Measurements from ENCODE around the gene SFMBT2. TPM values are rescaled to one million over a fixed set of nuclear protein-coding genes. Genes with fewer than 3 reads are reported as not detected.

Gene SFMBT2
- total RNA-seq, 1 donor from 2014 or later, result 18.7 TPM

- CTCF ChIA-PET, result no interaction called here
- no peak overlapping the region for H3K4me3 Mint-ChIP-seq
- H3K4me1 Mint-ChIP-seq, result peaks cover 18% of the 10 kb centered on the region
- POLR2A ChIA-PET, result no interaction called here
- peaks cover under 1% of the 10 kb centered on the region for H3K9me3 Mint-ChIP-seq
- H3K36me3 Mint-ChIP-seq (ENCODE audit: low read depth), result peaks cover 48% of the 10 kb centered on the region
- H3K27me3 Mint-ChIP-seq, result no peaks in the 10 kb centered on the region
- DNase-seq, result peak; percentile 16
- intact Hi-C loops (cut with micrococcal nuclease), result no loop called here
- TF ChIP-seq CTCF (IDR thresholded peaks at IDR 0.05), result no peak
- ATAC-seq (ENCODE audit: low read depth), result peak; percentile 75
- H3K27ac Mint-ChIP-seq, result no peak overlapping the region
These were observed 32.0 kb downstream of the SFMBT2 start for GRCh38 chr10:7378602-7379403.

GRCh38 chr10:7377614-7378248 is 33.1 kb downstream of the SFMBT2 start:
- Mint-ChIP-seq H3K36me3 (ENCODE audit: low read depth) (peaks cover 59% of the 10 kb centered on the region), H3K27ac (no peak overlapping the region), H3K27me3 (no peaks in the 10 kb centered on the region), H3K4me3 (no peak overlapping the region), H3K9me3 (peaks cover 9% of the 10 kb centered on the region), H3K4me1 (peaks cover 23% of the 10 kb centered on the region)
- ATAC-seq (ENCODE audit: low read depth) (no peak), DNase-seq (no peak)
- no peak for TF ChIP-seq CTCF (IDR thresholded peaks at IDR 0.05)
- intact Hi-C loops (cut with micrococcal nuclease), result no loop called here
- POLR2A ChIA-PET, result no interaction called here
- CTCF ChIA-PET, result no interaction called here

DNA sequence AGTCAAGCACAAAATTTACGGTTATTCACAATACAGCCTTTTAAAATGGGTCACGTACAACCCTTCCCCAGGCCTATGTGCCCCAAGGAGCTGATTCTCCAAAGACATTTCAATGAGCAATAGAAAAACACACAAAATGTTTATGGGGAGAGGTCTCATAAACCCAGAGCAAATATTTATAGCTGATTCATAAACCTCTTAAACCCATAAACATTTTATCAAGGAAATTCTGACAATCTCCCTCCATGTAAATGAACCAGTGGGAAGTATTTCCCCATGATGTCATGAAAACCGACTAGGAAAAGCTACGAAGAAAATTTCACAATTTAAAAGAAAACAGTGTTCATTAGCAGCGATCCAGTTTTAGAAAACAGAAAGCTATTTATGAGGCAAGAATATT is 36.0 kb downstream of the SFMBT2 start:
- POLR2A ChIA-PET, result no interaction called here
- Mint-ChIP-seq H3K9me3 (peaks cover 9% of the 10 kb centered on the region), H3K27me3 (no peaks in the 10 kb centered on the region), H3K4me1 (peaks cover 23% of the 10 kb centered on the region), H3K27ac (no peak overlapping the region), H3K36me3 (ENCODE audit: low read depth) (peaks cover 67% of the 10 kb centered on the region), H3K4me3 (no peak overlapping the region)
- intact Hi-C loops (cut with micrococcal nuclease), result no loop called here
- no peak for TF ChIP-seq CTCF (IDR thresholded peaks at IDR 0.05)
- CTCF ChIA-PET, result interaction anchor here (0.6 kb wide), 1 partner anchor 135 kb away, joined by 4 read pairs; no protein-coding TSS in a partner anchor
- ATAC-seq (ENCODE audit: low read depth), result no peak
- DNase-seq, result no peak

- Mint-ChIP-seq H3K36me3 (ENCODE audit: low read depth) (peaks cover 66% of the 10 kb centered on the region), H3K9me3 (peaks cover 9% of the 10 kb centered on the region), H3K4me1 (peaks cover 16% of the 10 kb centered on the region), H3K27ac (no peak overlapping the region), H3K27me3 (no peaks in the 10 kb centered on the region), H3K4me3 (no peak overlapping the region)
- TF ChIP-seq CTCF (IDR thresholded peaks at IDR 0.05), result no peak
- intact Hi-C loops (cut with micrococcal nuclease), result no loop called here
- ATAC-seq (ENCODE audit: low read depth) (no peak), DNase-seq (no peak)
- POLR2A ChIA-PET, result no interaction called here
- CTCF ChIA-PET, result no interaction called here
These were observed 37.8 kb downstream of the SFMBT2 start for GRCh38 chr10:7373039-7373438.

DNA sequence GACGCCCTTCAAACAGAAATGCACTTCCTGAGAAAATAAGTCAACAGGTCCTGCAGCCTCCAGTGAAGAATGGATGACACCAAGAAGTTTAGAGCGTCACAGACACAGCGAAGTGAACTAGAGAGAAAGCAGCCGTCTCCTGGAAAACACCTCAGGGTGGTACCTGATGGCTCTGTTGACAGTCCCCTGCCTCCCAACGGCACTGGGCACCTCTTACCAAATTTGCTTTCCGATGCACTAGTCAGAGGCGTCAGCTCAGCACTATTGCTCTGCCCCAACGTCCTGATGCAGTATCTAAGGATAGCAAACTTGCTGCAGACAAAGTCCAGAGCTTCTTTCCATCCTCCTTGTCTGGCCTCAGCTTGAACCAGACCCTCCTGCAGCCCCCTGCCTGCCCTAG is 38.3 kb downstream of the SFMBT2 start:
- ChIA-PET POLR2A (no interaction called here), CTCF (no interaction called here)
- no peak for TF ChIP-seq CTCF (IDR thresholded peaks at IDR 0.05)
- Mint-ChIP-seq H3K4me3 (no peak overlapping the region), H3K27me3 (no peaks in the 10 kb centered on the region), H3K36me3 (ENCODE audit: low read depth) (peaks cover 63% of the 10 kb centered on the region), H3K9me3 (peaks cover 9% of the 10 kb centered on the region), H3K27ac (no peak overlapping the region), H3K4me1 (peaks cover 14% of the 10 kb centered on the region)
- DNase-seq, result no peak
- no peak for ATAC-seq (ENCODE audit: low read depth)
- intact Hi-C loops (cut with micrococcal nuclease), result no loop called here

Measured in activated B cell treated with CpG ODN at 0.5 μM for 24 hours (primary cell).